Muscle of leg (tissue), 11 donors: ENCODE data around the gene ANKRD55. TPM values are rescaled to one million over a fixed set of nuclear protein-coding genes. Genes with fewer than 3 reads are reported as not detected.
A peak's percentile ranks its signal among the peaks of the same experiment; 100 is the strongest.
"Not testable (repeated sequence)": the region's sequence is repeated elsewhere in the genome, so short reads cannot be mapped to it uniquely, and the experiment has no call there.

Experiments
- DNase-seq: peaks from one replicate; pipeline ENCODE4 v3.0.0; 2013
- H3K27ac ChIP-seq: one replicate; pipeline ENCODE4 v1.5.1; 2013; ENCODE audit warnings: mild to moderate bottlenecking, low read length, control low read depth
- H3K27me3 ChIP-seq: one replicate; pipeline ENCODE4 v1.6.1; 2013; ENCODE audit warnings: low read length; ENCODE audit not compliant: control insufficient read depth, insufficient read depth
- H3K36me3 ChIP-seq: one replicate; pipeline ENCODE4 v1.6.1; 2013; ENCODE audit warnings: low read length; ENCODE audit not compliant: control insufficient read depth, insufficient read depth
- H3K4me1 ChIP-seq: one replicate; pipeline ENCODE4 v1.6.1; 2013; ENCODE audit warnings: low read length; ENCODE audit not compliant: control insufficient read depth, insufficient read depth
- H3K4me3 ChIP-seq: one replicate; pipeline ENCODE4 v1.5.1; 2013; ENCODE audit warnings: low read length, control low read depth
- H3K9me3 ChIP-seq: replicated peaks from 2 replicates; pipeline ENCODE4 v1.6.1; 2013; ENCODE audit warnings: low read depth, low read length; ENCODE audit not compliant: control insufficient read depth
- WGBS: methylation state at CpG from one replicate; pipeline ENCODE4 v1.1.5; 2013; ENCODE audit warnings: missing lambda C conversion rate; ENCODE audit not compliant: insufficient coverage; 5-methylcytosine and 5-hydroxymethylcytosine counted together
- polyA plus RNA-seq, 8 donors: library from polyadenylated mRNA; unstranded; fragments of 120-200 nt; gene quantifications; one replicate each; pipeline versions ENCODE4 v1.2.1 to v1.2.3, GENCODE V29; 2013; ENCODE audit warnings: inconsistent platforms in 1 of 8, low replicate concordance in 1 of 8; ENCODE audit not compliant: insufficient read length in 8 of 8, insufficient read depth in 1 of 8
- total RNA-seq: library from RNA; stranded (reverse); fragments of 120-200 nt; gene quantifications from one replicate; pipeline ENCODE4 v1.2.4, GENCODE V29; 2013

Gene ANKRD55
- total and polyA plus RNA-seq, 9 donors: 0.19 to 1.0 (median 0.32) TPM; not detected in 1

DNA sequence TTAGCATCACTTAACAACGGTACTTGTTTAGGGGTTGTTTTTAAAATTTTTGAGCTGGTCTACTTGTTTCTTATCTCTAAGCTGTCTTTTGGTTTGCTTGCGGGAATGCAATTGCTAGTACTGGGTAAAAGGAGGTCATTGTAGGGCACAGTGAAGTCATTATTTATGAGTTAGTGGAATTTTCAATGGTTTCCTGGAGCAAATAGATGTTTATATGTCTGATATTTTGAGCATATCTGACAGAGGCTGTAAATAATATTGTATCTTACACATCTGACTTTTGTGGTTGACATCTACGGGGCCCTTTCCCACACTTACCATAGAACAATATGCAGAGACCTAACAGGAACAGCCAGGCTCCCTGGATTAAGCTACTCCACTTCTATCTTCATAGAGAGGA, 147.9 kb downstream of the ANKRD55 start:
- no peaks in the 10 kb centered on the region for H3K9me3 ChIP-seq
- H3K27me3 ChIP-seq: no peaks in the 10 kb centered on the region
- no peak for DNase-seq
- H3K4me1 ChIP-seq: peaks cover 7% of the 10 kb centered on the region
- H3K36me3 ChIP-seq: no peaks in the 10 kb centered on the region
- 80% methylated on average over 1 of the region's 3 CpGs for WGBS
- no peak overlapping the region for H3K27ac ChIP-seq
- H3K4me3 ChIP-seq: no peak overlapping the region

DNA sequence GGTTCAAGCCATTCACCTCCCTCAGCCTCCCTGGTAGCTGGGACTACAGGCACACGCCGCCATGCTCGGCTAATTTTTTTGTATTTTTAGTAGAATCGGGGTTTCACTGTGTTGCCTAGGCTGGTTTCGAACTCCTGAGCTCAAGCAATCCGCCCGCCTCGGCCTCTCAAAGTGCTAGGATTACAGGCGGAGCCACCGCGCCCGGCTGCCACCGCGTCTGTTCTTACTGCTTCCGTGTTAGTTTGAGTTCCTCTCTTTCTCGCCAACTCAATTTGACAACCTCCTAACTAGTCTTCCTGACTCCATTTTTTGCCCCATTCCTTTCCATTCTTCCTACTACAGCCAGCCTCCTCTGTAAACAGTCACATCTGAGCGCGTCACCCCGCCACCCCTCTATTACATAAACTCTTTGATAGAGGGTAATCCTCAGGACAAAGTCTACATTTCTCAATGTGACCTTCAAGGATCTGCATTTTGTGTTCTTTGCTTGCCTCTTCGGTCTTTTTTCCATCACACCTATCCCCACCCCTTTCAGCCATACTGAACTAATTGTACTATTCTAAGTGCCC, 149.8 kb downstream of the ANKRD55 start:
- DNase-seq: no peak
- no peaks in the 10 kb centered on the region for H3K9me3 ChIP-seq
- no peaks in the 10 kb centered on the region for H3K27me3 ChIP-seq
- H3K36me3 ChIP-seq: no peaks in the 10 kb centered on the region
- peaks cover 7% of the 10 kb centered on the region for H3K4me1 ChIP-seq
- WGBS: 95% methylated on average over 17 of the region's 20 CpGs
- H3K4me3 ChIP-seq: no peak overlapping the region
- no peak overlapping the region for H3K27ac ChIP-seq

DNA sequence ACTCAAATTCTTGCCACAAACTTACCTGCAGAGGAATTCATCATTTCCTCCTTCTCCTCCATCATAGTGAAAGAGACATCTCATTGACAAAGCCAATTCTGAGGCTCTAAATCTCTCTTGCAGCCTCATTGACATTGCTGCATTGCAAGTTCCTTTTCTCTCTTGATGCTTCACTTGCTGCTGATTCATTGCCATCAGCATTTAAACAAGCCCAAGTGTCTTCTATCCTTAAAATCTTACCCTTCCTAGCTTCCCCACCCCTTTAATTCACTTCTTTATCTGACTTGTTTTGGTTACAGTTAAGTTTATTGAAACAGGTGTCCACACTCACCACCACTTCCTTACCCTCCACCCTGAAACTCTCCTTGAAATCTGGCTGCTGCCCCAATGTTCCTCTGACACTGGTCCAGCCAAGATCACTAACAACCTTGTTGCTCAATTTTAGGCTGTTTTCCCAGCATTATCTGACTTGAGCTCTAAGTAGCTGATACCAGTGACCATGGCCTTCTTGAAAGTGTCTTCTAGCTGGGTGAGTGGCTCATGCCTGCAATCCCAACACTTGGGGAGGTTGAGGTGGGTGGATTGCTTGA, 152.0 kb downstream of the ANKRD55 start:
- H3K4me1 ChIP-seq: peaks cover 12% of the 10 kb centered on the region
- H3K4me3 ChIP-seq, H3K36me3 ChIP-seq, H3K27ac ChIP-seq, DNase-seq, H3K9me3 ChIP-seq, H3K27me3 ChIP-seq: not testable (repeated sequence)

DNA sequence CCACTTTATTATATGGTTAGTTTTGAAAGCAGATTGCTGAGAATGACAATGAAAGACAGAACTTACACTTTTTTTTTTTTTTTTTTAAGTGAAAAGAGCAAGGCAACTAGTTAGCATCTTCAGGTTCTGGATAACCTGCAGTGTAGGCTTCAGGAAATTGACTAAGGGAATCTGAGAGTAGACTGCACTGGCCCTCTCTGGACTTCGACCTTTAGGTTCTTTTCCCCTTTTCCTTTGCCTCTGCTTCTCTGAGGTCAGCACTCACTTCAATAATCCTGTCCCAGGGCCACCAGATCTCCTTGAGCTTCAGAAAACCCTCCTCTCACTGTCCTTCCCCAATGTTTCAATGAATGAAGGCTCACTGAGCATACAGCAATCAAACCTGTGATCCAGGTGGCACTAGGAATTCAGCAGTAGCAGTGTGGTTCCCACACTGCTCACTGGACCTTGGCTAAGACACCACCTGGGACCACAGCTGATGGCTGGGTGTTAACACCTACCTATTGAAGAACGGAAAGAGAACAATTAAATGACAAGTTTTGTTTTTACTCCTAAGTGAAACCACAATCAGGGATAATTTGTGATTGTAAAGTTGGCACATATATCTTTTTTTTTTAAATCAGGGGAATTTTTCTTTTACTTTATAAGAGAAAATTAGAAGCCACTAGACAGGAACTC, 152.6 kb downstream of the ANKRD55 start:
- H3K27ac ChIP-seq: no peak overlapping the region
- WGBS: 67% methylated on average over 1 of the region's 2 CpGs
- no peak for DNase-seq

DNA sequence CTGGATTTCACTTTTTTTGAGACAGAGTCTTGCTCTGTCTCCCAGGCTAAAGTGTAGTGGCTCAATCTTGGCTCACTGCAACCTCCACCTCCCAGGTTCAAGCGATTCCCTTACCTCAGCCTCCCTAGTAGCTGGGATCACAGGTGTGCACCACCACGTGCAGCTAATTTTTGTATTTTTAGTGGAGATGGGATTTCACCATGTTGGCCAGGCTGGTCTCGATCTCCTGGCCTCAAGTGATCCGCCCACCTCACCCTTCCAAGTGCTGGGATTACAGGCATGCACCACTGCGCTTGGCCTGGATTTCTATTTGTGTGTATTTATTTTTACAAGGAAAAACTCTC, 154.0 kb downstream of the ANKRD55 start:
- H3K9me3 ChIP-seq, H3K27ac ChIP-seq, H3K27me3 ChIP-seq, DNase-seq, H3K4me3 ChIP-seq, H3K36me3 ChIP-seq: not testable (repeated sequence)
- no CpG with 5 or more reads among the region's 5 CpGs for WGBS
- peaks cover 16% of the 10 kb centered on the region for H3K4me1 ChIP-seq

More for the DNA sequence above, 152.6 kb downstream of the ANKRD55 start:
- H3K27me3 ChIP-seq: no peaks in the 10 kb centered on the region
- H3K9me3 ChIP-seq: no peaks in the 10 kb centered on the region
- no peaks in the 10 kb centered on the region for H3K36me3 ChIP-seq
- H3K4me3 ChIP-seq: no peak overlapping the region
- H3K4me1 ChIP-seq: peaks cover 15% of the 10 kb centered on the region

DNA sequence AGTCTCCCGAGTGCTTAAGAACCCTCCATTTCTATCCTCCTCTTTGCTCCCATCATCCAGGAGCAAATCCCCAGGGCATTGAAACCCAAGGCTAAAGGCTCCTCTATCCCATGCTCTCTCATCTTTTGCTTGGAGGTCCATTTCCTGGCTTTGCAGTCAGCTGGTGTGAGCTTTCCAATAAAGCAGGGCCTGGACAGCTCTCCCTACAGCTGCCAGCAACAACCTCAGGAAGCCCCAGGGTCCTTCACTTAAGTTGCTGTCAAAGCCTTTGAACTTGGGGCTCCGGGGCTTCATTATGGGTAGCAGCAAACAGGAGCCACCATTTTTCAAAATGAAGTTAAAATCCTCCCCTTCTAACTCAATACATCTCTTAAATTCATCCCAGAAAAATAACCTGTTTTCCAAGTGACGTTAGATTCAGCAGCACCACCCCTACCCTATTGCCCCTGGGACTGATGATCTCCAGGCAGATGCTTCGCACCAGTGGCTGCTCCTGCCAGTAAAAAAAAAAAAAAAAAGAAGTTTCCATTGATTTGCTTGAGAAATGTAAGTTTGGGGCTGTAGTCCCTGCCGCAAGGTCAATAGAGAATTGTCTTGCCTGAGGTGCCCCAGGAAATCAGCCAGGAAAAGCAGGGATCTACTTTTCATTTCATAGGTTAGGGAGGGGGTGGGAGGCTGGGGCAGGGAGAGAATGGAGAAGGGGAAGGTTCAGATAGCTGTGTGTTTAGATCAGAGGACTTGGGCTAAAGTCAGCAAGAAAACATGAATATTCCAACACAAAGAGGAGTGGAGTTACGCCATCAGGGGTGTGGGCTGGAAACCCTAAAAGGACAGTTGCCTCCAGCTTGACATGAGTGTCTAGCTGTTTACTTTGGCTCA, 154.6 kb downstream of the ANKRD55 start:
- DNase-seq: peak; percentile 84
- Histone ChIP-seq H3K36me3 (no peaks in the 10 kb centered on the region), H3K9me3 (no peaks in the 10 kb centered on the region), H3K4me3 (no peak overlapping the region), H3K4me1 (peaks cover 16% of the 10 kb centered on the region), H3K27ac (no peak overlapping the region), H3K27me3 (no peaks in the 10 kb centered on the region)
- WGBS: 58% methylated on average over 5 of the region's 6 CpGs

DNA sequence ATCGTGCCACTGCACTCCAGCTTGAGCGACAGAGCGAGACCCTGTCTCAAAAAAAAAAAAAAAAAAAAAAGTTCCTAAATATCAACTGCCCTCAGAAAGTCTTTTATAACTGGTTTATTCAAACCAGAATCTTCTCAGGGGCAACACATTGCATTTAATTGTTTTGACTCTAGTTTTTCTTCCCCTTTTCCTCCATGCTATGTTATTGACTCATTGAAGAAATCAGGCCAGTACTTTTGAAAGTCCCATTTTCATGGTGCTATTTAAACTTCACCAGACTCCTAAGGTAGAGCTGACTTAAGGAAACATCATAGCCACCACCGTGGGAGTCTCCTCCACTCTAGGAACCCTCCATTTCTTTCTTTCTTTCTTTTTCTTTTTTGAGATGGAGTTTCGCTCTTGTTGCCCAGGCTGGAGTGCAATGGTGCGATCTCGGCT, 155.3 kb downstream of the ANKRD55 start:
- Histone ChIP-seq H3K27ac (no peak overlapping the region), H3K9me3 (no peaks in the 10 kb centered on the region)
- WGBS: 40% methylated on average over 1 of the region's 7 CpGs

DNA sequence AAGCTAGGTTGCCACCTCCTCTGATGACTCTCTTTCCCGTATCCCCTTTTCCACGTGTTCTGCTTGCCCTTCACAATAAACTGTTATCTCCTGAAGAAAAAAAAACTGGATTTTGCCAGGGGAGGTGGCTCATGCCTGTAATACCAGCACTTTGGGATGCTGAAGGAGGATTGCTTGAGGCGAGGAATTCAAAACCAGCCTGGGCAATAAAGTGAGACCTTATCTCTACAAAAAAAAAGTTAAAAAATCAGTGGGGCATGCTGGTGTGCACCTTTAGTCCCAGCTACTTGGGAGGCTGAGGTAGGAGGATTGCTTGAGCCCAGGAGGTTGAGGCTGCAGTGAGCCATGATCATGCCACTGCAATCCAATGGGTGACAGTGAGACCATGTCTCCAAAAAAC, 156.6 kb downstream of the ANKRD55 start:
- WGBS: no CpG with 5 or more reads among the region's 3 CpGs

More for the DNA sequence above, 155.3 kb downstream of the ANKRD55 start:
- H3K4me1 ChIP-seq: peaks cover 16% of the 10 kb centered on the region
- no peak overlapping the region for H3K4me3 ChIP-seq
- DNase-seq: no peak
- no peaks in the 10 kb centered on the region for H3K36me3 ChIP-seq
- H3K27me3 ChIP-seq: no peaks in the 10 kb centered on the region

DNA sequence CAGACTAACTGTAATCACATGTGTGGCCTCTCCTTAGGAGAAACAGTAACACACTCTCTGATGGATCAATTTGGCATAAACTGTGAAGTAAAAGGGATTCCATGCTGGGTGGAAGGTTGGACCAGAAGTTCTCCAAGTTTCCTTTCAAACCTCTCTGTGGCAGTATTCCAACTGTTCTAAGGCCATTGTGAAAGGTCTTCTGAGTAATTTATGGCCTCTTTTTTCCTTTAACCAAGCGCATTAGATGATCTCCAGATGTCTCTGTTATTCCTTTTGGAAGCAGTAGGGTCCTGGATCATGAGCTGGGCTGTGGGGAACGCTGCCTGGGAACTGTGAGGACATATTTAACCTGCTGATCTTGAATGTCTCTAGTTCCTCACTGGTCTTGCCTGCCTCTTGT, 157.8 kb downstream of the ANKRD55 start:
- Histone ChIP-seq H3K9me3 (no peaks in the 10 kb centered on the region), H3K4me3 (no peak overlapping the region), H3K27ac (peak overlapping the region; percentile 69), H3K4me1 (peaks cover 22% of the 10 kb centered on the region), H3K27me3 (no peaks in the 10 kb centered on the region), H3K36me3 (no peaks in the 10 kb centered on the region)
- 9% methylated on average over 1 of the region's 2 CpGs for WGBS
- peak; percentile 95 for DNase-seq

More for the DNA sequence above, 156.6 kb downstream of the ANKRD55 start:
- H3K4me3 ChIP-seq: no peak overlapping the region
- H3K27me3 ChIP-seq: no peaks in the 10 kb centered on the region
- H3K27ac ChIP-seq: no peak overlapping the region
- DNase-seq: no peak
- H3K4me1 ChIP-seq: peaks cover 19% of the 10 kb centered on the region
- no peaks in the 10 kb centered on the region for H3K36me3 ChIP-seq
- H3K9me3 ChIP-seq: no peaks in the 10 kb centered on the region
